HG03139 (cell line): ENCODE measurements around the gene LRRC36.

Experiments used
- ATAC-seq: cut with Tn5 transposase; IDR thresholded peaks from one replicate; pipeline ENCODE4 v1.9.1; 2021; ENCODE audit not compliant: unreplicated experiment

LRRC36 gene

GRCh38 chr16:67388591-67388990 lies 62.0 kb downstream of the LRRC36 start:
- no peak for ATAC-seq

- ATAC-seq = no peak
Measured at GRCh38 chr16:67389911-67390815, 63.5 kb downstream of the LRRC36 start.

- no peak for ATAC-seq
Measured at GRCh38 chr16:67390816-67391423, 64.3 kb downstream of the LRRC36 start.

GRCh38 chr16:67391424-67392300 lies 65.0 kb downstream of the LRRC36 start:
- no peak for ATAC-seq

GRCh38 chr16:67392301-67393059 lies 65.9 kb downstream of the LRRC36 start:
- no peak for ATAC-seq

GRCh38 chr16:67393111-67393787 lies 66.6 kb downstream of the LRRC36 start, which contains the start of gene TPPP3:
TSS of gene TPPP3 (minus strand) at chr16:67393498. CDS start at chr16:67391111, 2,387 bp downstream.
- ATAC-seq = no peak

GRCh38 chr16:67393788-67394154 lies 67.2 kb downstream of the LRRC36 start:
- no peak for ATAC-seq

GRCh38 chr16:67394155-67395104 lies 67.8 kb downstream of the LRRC36 start:
- no peak for ATAC-seq

- ATAC-seq = no peak
Measured at GRCh38 chr16:67395105-67395457, 68.5 kb downstream of the LRRC36 start.

- no peak for ATAC-seq
Measured at GRCh38 chr16:67395458-67396158, 69.0 kb downstream of the LRRC36 start.

- no peak for ATAC-seq
Measured at GRCh38 chr16:67396159-67397035, 69.8 kb downstream of the LRRC36 start.

GRCh38 chr16:67397036-67397801 lies 70.6 kb downstream of the LRRC36 start:
- no peak for ATAC-seq

GRCh38 chr16:67397812-67398545 lies 71.4 kb downstream of the LRRC36 start:
- no peak for ATAC-seq

GRCh38 chr16:67398546-67399217 lies 72.1 kb downstream of the LRRC36 start:
- no peak for ATAC-seq

GRCh38 chr16:67399218-67399733 lies 72.7 kb downstream of the LRRC36 start:
- ATAC-seq = no peak
